WI38 (cell line): Measurements from ENCODE around the gene LIMS2.

Experiments used
- H3K4me3 ChIP-seq: 2 replicates; pipeline ENCODE4 v1.5.1; 2011; ENCODE audit warnings: low read depth, mild to moderate bottlenecking, control low read depth, low read length
- CTCF ChIP-seq: IDR thresholded peaks from 2 replicates; pipeline ENCODE4 v1.5.1; 2012; ENCODE audit warnings: low read depth, mild to moderate bottlenecking, control low read depth, low read length

The LIMS2 gene

DNA sequence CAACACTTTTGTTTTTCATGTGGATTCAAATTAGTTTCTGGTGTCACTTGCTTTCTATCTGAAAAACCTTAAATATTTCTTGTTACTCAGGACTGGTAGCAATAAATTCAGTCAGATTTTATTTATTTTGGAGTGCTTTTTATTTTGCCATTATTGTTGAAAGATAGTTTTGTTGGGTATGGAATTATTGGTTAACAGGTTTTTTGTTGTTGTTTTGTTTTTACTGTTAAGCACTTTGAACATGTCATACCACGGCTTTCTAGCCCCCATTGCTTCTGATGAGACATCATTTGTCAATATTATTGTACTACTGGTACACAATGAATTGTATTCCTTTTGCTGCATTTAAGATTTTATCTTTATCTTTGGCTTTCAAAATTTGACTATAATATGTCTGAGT lies 13.1 kb upstream of the LIMS2 start:
- no peak for TF ChIP-seq CTCF
- no peak overlapping the region for H3K4me3 ChIP-seq

DNA sequence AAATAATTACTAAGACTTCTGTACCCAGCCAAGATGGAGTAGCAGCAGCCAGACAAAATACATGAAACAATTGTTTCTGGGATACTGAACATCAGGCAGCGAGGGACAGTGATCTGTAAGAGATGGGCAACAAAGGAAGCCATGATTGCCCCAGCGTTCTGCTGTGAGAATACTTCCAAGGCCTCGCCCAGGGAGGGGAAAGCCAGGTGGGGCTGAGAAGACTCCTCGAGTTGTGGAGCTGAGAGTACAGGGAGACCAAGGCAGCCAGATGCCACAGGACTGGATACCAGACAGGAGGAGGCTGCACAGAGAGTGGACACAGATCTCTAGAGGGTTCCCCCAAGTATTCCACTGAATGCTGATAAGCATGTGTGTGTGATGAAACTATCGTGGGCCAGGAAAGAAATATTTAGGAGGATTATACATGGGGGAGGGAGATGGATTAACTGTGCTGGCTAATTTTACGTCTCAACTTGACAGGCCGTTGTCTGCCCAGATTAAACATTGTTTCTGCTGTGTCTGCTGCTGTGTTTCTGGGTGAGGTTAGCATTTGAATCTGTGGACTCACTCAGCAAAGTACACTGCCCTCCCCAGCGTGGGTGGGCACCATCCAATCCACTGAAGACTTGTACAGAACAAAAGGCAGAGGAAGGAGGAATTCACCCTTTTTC lies 10.2 kb upstream of the LIMS2 start:
- no peak for TF ChIP-seq CTCF
- H3K4me3 ChIP-seq: no peak overlapping the region

- no peak overlapping the region for H3K4me3 ChIP-seq
- TF ChIP-seq CTCF: no peak
These were observed 8.4 kb upstream of the LIMS2 start for GRCh38 chr2:127683757-127684156.

DNA sequence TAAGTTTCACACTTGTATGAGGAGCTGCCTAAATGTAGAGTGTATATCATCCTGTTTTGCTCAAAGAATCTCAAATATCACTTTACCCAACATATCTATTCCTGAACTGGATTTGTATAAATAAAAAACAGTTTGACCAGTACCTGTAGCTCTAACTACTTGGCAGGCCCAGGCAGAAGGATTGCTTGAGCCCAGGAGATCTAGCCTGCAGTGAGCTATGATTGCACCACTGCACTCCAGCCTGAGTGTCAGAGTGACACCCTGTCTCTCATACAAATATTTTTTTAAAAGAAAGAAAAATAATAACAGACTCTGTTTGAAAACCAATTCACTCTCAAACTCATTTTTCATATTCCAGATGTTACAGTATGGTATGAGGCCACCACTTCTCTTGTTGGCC lies 7.7 kb upstream of the LIMS2 start:
- no peak for TF ChIP-seq CTCF
- no peak overlapping the region for H3K4me3 ChIP-seq

DNA sequence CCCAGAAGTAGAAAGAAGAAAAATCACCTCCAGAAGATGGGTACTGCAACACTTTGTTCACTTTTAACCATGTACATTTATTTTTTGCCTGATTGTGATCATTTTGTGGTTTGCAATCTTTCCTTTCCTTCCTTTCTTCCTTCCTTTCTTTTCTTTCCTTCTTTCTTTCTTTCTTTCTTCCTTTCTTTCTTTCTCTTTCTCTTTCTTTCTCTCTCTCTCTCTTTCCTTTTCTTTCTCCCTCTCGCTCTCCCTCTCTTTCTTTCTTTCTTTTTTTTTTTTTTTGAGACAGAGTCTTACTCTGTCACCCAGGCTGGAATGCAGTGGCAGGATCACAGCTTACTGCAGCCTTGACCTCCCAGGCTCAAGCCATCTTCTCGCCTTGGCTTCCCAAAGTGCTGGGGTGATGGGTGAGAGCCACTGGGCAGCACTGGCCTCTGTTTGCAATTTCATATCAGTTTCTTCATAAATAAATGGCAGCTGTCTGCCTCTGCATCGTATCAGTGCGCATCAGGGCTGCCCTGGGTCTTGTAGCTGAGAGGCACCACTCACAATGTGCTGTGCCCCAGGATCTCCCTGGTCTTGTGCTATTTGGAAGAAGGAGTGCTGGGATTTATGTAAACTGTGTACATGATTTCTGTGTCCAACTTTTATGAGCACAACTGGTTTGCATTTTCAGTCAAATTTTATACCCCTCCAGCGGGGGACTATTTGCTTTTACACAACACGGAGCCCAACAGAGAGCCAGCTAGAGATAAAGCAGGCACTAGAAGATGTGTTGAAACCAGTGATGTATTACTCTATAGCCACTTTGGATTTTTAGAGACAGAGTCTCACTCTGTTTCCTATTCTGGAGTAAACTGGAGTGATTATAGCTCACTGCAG lies 6.9 kb upstream of the LIMS2 start:
- H3K4me3 ChIP-seq: no peak overlapping the region
- TF ChIP-seq CTCF: no peak

- no peak overlapping the region for H3K4me3 ChIP-seq
These were observed 6.0 kb upstream of the LIMS2 start for GRCh38 chr2:127681288-127681804.

More at GRCh38 chr2:127681288-127681804, 6.0 kb upstream of the LIMS2 start:
- no peak for TF ChIP-seq CTCF
